Mesodermal cell (in vitro differentiated cells): Measurements from ENCODE around the gene SETD7.

Experiments
- H3K27ac ChIP-seq: 2 replicates; pipeline ENCODE4 v1.7.0; 2013; ENCODE audit warnings: mild to moderate bottlenecking, low read depth, low read length, moderate library complexity; ENCODE audit not compliant: severe bottlenecking
- H3K36me3 ChIP-seq: 2 replicates; pipeline ENCODE4 v1.7.1; 2013; ENCODE audit warnings: mild to moderate bottlenecking, low read length, moderate library complexity; ENCODE audit not compliant: control insufficient read depth, insufficient read depth
- H3K4me1 ChIP-seq: one replicate; pipeline ENCODE4 v1.7.1; 2013; ENCODE audit warnings: mild to moderate bottlenecking, low read length; ENCODE audit not compliant: insufficient read depth, control insufficient read depth, poor library complexity, severe bottlenecking
- H3K4me3 ChIP-seq: 2 replicates; pipeline ENCODE4 v1.7.0; 2013; ENCODE audit warnings: low read length, control low read depth, mild to moderate bottlenecking; ENCODE audit not compliant: insufficient read depth, poor library complexity, severe bottlenecking; ENCODE audit errors: extremely low read depth
- H3K9me3 ChIP-seq: 2 replicates; pipeline ENCODE4 v1.7.1; 2013; ENCODE audit warnings: mild to moderate bottlenecking, low read length, moderate library complexity; ENCODE audit not compliant: control insufficient read depth
- WGBS, 2 experiments: methylation state at CpG; one replicate each; pipeline ENCODE4 v1.1.5; 2013; ENCODE audit warnings: missing lambda C conversion rate in 2 of 2; ENCODE audit not compliant: insufficient coverage in 2 of 2; 5-methylcytosine and 5-hydroxymethylcytosine counted together

SETD7 gene

GRCh38 chr4:139547979-139548378, 8.0 kb downstream of the SETD7 start:
- H3K27ac ChIP-seq: no peak overlapping the region
- no peaks in the 10 kb centered on the region for H3K9me3 ChIP-seq
- 100% methylated on average over 1 of the region's 3 CpGs; no CpG with 5 or more reads in 1 of the 2 experiments for WGBS, 2 experiments
- H3K36me3 ChIP-seq: peaks cover 44% of the 10 kb centered on the region
- H3K4me3 ChIP-seq: no peak overlapping the region
- peaks cover 26% of the 10 kb centered on the region for H3K4me1 ChIP-seq

- H3K9me3 ChIP-seq: no peaks in the 10 kb centered on the region
- no peak overlapping the region for H3K27ac ChIP-seq
- H3K4me3 ChIP-seq: no peak overlapping the region
- peaks cover 41% of the 10 kb centered on the region for H3K36me3 ChIP-seq
- 86 to 93% methylated on average over 3 to 4 of the region's 5 CpGs for WGBS, 2 experiments
- H3K4me1 ChIP-seq: peaks cover under 1% of the 10 kb centered on the region
Measured at GRCh38 chr4:139540632-139541031, 15.4 kb downstream of the SETD7 start.

- Histone ChIP-seq H3K4me1 (no peaks in the 10 kb centered on the region), H3K36me3 (peaks cover 40% of the 10 kb centered on the region), H3K27ac (no peak overlapping the region), H3K9me3 (no peaks in the 10 kb centered on the region), H3K4me3 (no peak overlapping the region)
- WGBS, 2 experiments: 100% methylated on average over 1 of the region's 2 CpGs; no CpG with 5 or more reads in 1 of the 2 experiments
Measured at GRCh38 chr4:139540161-139540560, 15.9 kb downstream of the SETD7 start.

- H3K4me1 ChIP-seq: no peaks in the 10 kb centered on the region
- peaks cover 41% of the 10 kb centered on the region for H3K36me3 ChIP-seq
- H3K9me3 ChIP-seq: no peaks in the 10 kb centered on the region
- H3K27ac ChIP-seq: no peak overlapping the region
- WGBS, 2 experiments: 88 to 94% methylated on average over 1 to 6 of the region's 7 CpGs
- no peak overlapping the region for H3K4me3 ChIP-seq
Measured at GRCh38 chr4:139537292-139537691, 18.7 kb downstream of the SETD7 start.

- Histone ChIP-seq H3K9me3 (no peaks in the 10 kb centered on the region), H3K27ac (no peak overlapping the region), H3K4me1 (no peaks in the 10 kb centered on the region), H3K4me3 (no peak overlapping the region), H3K36me3 (peaks cover 47% of the 10 kb centered on the region)
- WGBS, 2 experiments: 97 to 98% methylated on average over 4 to 5 of the region's 5 CpGs
Measured at GRCh38 chr4:139535871-139536234, 20.2 kb downstream of the SETD7 start.

GRCh38 chr4:139535228-139535870, 20.7 kb downstream of the SETD7 start:
- WGBS, 2 experiments: 90 to 100% methylated on average over 1 to 2 of the region's 2 CpGs
- H3K27ac ChIP-seq: no peak overlapping the region

GRCh38 chr4:139534287-139534950, 21.6 kb downstream of the SETD7 start:
- Histone ChIP-seq H3K4me3 (no peak overlapping the region), H3K27ac (no peak overlapping the region), H3K36me3 (peaks cover 41% of the 10 kb centered on the region), H3K4me1 (no peaks in the 10 kb centered on the region), H3K9me3 (no peaks in the 10 kb centered on the region)
- 98% methylated on average over 5 of the region's 9 CpGs; no CpG with 5 or more reads in 1 of the 2 experiments for WGBS, 2 experiments

More at GRCh38 chr4:139535228-139535870, 20.7 kb downstream of the SETD7 start:
- Histone ChIP-seq H3K4me1 (no peaks in the 10 kb centered on the region), H3K36me3 (peaks cover 42% of the 10 kb centered on the region), H3K4me3 (no peak overlapping the region), H3K9me3 (no peaks in the 10 kb centered on the region)

- H3K9me3 ChIP-seq: no peaks in the 10 kb centered on the region
- 83 to 100% methylated on average over 1 of the region's 3 CpGs for WGBS, 2 experiments
- peaks cover 50% of the 10 kb centered on the region for H3K36me3 ChIP-seq
- no peak overlapping the region for H3K27ac ChIP-seq
- no peak overlapping the region for H3K4me3 ChIP-seq
- no peaks in the 10 kb centered on the region for H3K4me1 ChIP-seq
Measured at GRCh38 chr4:139533511-139533910, 22.5 kb downstream of the SETD7 start.

GRCh38 chr4:139532947-139533346, 23.1 kb downstream of the SETD7 start:
- H3K4me1 ChIP-seq: no peaks in the 10 kb centered on the region
- H3K4me3 ChIP-seq: no peak overlapping the region
- no peaks in the 10 kb centered on the region for H3K9me3 ChIP-seq
- no peak overlapping the region for H3K27ac ChIP-seq
- 96 to 98% methylated on average over 3 to 7 of the region's 8 CpGs for WGBS, 2 experiments
- H3K36me3 ChIP-seq: peaks cover 55% of the 10 kb centered on the region

GRCh38 chr4:139530833-139531427, 25.1 kb downstream of the SETD7 start:
- Histone ChIP-seq H3K4me3 (no peak overlapping the region), H3K9me3 (no peaks in the 10 kb centered on the region), H3K36me3 (peaks cover 74% of the 10 kb centered on the region), H3K27ac (no peak overlapping the region), H3K4me1 (no peaks in the 10 kb centered on the region)
- WGBS, 2 experiments: 100% methylated on average over 3 of the region's 6 CpGs; no CpG with 5 or more reads in 1 of the 2 experiments
